NCI-H2107 treated with DMSO at 0.1 percent for 48 hours (cell line): Measurements from ENCODE around the gene NEK3.
"Not testable (repeated sequence)": the region's sequence is repeated elsewhere in the genome, so short reads cannot be mapped to it uniquely, and the experiment has no call there.

Experiments
- DNase-seq: peaks from one replicate; lab custom pipeline; 2025; ENCODE audit not compliant: unreplicated experiment; lab: John Stamatoyannopoulos, UW

NEK3 gene

DNA sequence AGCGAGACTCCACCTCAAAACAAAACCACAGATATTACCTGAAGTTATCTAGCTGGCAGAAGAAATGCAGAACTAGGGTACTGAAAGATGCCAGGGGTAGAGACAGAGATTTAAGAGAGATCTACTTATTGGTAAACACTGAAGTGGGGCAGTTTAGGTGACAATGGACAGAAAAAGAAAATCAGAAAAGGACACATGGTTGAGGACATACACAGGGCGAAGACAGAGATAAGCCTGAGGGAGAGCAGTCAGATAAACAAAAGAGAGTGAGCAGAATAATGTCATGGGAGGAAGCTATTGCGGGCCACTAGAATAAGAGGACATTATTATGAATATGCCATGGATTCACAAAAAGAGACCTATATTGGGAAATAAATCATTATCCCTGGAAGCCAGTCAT lies 33.9 kb downstream of the NEK3 start:
- no peak for DNase-seq

DNA sequence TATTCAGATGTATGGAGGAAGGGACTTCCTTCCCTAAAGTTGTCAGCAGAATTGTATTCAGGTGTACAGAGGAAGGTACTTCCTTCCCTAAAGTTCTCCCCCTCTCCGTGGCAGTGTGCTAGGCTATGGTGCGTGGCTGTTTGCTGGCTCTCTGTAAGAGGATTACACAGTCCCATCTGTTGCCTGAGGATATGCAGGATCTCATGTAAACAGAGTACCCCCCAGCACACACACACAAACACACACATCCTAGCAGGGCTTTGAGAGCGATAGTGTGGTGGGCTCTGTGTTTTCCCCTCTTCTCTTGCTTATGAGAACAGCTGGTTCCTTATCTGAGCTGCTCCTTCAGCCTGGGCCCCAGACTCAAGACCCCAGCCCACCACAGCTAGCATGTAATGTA lies 40.8 kb downstream of the NEK3 start:
- DNase-seq: no peak

DNA sequence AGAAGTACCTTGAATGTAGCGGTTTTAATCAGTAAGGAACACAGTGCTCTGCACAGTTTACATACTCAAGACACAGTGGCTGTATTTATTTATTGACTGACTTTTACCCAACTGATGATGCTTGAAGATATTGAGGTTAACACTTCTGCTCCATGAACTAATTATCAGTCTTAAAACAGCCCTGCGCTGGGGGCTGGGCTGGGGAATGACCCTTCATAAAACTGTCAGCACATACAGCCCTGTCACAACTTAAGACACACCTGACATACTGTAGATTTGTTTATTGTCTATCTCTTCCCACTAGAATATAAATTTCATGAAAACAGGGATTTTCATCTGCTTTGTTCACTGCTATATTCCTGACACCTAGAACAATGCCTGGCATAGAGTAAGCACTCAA lies 41.3 kb downstream of the NEK3 start:
- DNase-seq: no peak

DNA sequence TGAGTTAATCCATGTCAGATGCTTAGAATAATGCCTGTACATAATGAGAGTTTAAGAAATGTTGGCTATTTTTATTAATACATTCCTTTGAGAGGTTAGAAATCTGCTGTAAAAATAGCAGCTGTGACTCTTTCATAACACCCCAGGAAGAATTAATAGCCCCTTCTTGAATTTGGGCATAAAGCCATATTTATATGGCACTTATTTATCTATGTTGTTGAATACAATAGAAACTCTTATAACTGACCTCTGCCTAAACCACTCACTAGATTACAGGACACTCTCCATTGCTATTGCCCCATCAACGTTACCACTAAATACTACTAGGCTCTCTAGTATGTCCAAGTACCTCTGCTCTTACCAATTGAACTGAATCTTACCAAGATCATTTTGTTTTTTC lies 46.8 kb downstream of the NEK3 start:
- no peak for DNase-seq

DNA sequence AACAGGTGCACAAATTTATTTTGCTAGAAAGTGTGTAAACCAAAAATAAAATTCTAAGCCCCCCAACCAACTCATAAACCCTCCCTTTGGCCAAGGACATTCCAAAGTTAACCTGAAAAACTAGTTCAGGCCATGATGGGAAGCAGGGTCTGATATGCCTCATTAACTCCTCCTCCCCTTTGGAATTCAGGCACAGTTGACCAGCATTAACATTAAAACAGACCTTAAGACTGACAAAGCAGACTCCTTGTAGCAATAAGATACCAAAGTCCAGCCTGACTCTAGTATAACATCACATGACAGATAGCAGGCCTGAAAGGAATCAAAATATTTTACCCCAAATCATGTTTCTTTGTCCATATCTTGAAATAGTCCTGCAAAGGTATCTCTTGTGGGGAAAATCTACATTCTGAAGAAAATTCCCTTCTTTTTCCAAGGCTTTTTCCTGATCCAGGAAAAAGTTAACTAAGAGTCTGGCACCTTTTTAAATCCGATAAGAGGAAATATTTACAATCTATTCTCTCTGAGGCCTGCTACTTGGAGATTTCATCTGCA lies 50.2 kb downstream of the NEK3 start:
- no peak for DNase-seq

DNA sequence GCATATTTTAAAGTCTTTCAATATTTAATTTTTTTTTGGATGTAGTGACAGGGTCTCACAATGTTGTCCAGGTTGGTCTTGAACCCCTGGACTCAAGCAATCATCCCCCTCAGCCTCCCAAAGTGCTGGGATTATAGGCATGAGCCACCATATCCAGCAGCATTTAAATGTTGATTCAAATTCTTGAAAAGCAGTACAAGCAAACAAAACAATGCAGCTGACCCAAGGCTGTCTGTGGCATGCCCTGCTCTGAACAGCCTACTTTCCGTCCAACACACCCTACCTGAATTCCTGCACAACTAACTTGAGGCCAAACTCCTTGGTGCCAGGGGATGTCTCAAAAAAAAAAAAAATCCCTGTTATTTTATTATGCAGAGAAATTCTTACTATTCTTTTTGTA lies 53.6 kb downstream of the NEK3 start:
- DNase-seq: no peak

DNA sequence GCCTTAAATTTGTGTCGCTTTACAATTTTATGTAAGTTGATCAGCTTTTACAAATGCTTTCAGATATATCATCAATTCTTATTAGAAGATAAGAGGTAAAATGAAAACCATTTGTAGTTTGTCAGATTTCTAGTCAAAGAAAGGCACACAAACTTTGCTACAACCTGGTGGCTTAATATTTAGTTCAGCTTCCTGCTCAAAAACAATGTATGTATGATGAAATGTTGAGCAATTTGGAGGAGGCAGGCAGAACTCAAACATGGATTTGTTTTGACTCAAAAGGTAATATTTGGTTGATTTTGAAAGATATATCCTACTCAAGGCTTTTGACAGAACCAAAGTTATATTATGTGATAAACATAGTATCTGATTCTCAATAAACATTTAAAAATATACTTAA lies 54.8 kb downstream of the NEK3 start:
- no peak for DNase-seq

DNA sequence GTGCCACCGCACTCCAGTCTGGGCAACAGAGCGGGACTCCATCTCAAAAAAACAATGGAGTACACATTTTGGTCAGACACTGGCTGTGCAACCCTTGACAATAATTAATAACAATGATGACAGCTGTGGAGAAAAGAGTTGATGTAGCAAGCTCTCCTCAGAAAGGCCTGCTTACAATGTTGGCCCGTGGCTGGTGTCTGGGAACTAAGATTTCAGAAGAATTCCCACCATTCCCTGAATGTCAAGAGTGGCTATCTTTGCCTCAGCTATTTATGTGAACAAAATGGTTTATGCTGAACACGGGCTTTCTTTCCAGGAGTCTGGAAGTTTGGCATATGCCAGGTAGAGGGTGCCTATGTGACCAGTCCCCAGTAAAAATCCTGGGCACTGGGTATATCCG lies 56.0 kb downstream of the NEK3 start:
- no peak for DNase-seq

DNA sequence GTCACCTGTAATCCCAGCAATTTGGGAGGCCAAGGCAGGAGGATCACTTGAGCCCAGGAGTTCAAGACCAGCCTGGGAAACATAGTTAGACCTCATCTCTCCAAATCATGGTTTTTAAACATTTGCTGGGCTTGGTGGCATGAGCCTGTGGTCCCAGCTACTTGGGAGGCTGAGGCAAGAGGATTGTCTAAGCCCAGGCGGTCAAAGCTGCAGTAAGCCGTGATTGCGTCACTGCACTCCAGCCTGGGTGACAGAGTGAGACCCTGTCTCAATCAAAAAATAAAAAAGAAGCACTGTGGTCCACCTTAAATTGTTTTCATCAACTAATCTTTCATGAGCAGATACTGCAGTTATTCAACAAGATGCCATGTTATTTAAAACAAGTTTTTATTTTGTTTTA lies 57.0 kb downstream of the NEK3 start:
- not testable (repeated sequence) for DNase-seq

DNA sequence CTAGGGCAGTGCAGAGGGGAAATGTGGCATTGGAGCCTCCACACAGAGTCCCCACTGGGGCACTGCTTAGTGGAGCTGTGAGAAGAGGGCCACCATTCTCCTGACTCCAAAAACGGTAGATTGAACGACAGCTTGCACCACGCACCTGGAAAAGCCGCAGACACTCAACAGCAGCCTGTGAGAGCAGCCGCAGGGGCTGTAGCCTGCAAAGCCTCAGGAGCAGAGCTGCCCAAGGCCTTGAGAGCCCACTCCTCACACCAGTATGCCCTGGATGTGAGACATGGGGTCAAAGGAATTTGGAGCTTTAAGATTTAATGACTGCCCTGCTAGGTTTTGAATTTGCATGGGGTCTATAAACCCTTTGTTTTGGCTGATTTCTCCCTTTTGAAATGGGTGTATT lies 62.2 kb downstream of the NEK3 start:
- DNase-seq: no peak

DNA sequence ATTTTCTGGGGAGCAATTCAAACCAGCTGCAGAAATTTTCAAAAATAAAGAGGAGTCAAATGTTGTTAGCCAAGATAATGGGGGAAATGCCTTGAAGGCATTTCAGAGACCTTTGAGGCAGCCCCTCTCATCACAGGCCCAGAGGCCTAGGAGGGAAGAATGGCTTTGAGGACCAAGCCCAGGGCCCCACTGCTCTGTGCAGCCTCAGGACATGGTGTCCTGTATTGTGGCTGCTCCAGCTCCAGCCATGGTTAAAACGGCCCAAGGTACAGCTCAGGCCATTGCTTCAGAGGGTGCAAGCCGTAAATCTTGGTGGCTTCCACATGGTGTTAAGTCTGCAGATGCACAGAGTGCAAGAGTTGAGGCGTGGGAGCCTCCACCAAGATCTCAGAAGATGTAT lies 62.6 kb downstream of the NEK3 start:
- DNase-seq: no peak

DNA sequence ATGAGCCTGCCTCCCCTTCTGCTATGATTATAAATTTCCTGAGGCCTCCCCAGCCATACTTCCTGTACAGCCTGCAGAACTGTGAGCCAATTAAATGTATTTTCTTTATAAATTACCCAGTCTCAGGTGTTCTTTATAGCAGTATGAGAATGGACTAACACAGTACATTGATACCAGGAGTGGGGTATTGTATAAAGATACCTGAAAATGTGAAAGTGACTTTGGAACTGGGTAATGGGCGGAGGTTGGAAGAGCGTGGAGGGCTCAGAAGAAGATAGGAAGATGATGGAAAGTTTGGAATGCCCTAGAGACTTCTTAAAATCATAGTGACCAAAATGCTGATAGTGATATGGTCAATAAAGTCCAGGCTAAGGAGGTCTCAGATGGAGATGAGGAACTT lies 63.3 kb downstream of the NEK3 start:
- no peak for DNase-seq

DNA sequence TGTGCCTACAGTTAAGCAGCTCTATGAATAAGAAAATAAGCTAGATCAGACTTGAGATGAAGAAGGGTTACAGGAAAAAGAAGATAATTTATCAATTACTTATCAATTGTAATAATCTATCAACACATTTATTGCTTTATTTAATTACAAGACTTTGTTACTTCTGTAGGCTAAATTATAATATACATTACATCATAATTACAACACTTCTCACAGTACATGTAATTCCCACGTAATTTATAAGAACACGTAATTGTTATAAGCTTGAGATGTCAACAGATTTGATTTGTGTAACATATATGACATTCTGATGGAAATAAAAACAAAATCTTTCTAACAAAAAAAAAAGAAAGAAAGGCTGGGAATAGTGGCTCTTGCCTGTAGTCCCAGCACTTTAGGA lies 67.3 kb downstream of the NEK3 start:
- DNase-seq: no peak

DNA sequence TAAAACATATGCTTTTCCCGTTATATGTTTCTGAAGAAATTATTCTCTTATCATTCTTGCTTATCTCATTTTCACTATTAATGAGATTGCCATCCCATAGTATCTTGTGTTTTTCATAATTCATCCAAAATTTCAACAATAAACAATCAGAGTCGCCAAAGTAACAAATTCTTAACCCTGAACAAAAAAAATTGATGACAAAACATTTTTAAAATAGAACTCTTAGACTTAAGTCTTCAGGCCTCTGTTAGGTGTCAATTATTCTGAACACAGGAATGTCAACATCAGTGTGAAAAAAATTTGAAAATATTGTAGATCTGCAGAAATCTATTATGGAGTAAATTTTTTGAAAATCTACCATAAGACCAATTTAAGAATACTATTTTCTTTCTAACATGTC lies 67.9 kb downstream of the NEK3 start:
- no peak for DNase-seq

DNA sequence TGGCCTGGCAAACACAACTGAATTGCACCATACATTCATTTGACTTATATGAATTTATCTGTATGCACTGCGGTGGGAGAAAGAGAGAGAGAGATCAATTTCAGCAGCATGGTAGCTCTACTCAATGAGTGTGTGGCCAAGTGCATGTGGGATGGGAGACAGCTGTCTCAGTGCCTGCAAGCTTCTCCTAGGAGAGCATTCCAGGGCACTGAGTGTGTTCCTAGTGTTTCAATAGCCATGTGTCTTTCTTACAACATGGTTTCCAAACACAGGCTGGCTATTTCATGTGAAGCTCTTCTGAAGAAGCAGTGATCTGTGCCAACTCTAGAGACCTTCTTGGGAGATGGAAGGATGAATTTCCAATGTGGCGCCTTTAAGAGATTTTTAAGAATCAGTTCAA lies 74.0 kb downstream of the NEK3 start:
- DNase-seq: no peak

DNA sequence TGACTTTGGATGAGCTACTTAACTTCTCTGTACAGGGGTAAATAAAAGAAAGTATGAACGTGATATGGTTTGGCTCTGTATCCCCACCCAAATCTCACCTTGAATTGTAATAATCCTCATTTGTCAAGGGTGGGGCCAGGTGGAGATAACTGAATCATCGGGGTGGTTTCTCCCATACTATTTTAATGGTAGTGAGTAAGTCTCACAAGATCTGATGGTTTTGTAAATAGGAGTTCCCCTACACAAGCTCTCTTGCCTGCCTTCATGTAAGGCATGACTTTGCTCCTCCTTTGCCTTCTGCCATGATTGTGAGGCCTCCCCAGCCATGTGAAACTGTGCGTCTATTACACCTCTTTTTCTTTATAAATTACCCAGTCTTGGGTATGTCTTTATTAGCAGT lies 74.4 kb downstream of the NEK3 start:
- not testable (repeated sequence) for DNase-seq
